Stimulated activated naive CD8-positive, alpha-beta T cell treated with anti-CD3 and anti-CD28 coated beads, Interleukin-15, Interleukin-2, amounts not matched to agents 100 U/mL and 50 U/mL, for 24 hours (primary cell): ENCODE data around the gene EIF4B.
"Not testable (repeated sequence)": the region's sequence is repeated elsewhere in the genome, so short reads cannot be mapped to it uniquely, and the experiment has no call there.

Experiments
- ATAC-seq: fragments of 150-1000 bp; cut with Tn5 transposase; one replicate; pipeline ENCODE4 v1.10.0; 2021
- DNase-seq: peaks from one replicate; pipeline ENCODE4 v3.0.0; 2021

The EIF4B gene

GRCh38 chr12:53004178-53004577 lies 2.1 kb upstream of the EIF4B start:
- ATAC-seq (no peak), DNase-seq (no peak)

- no peak for ATAC-seq
- no peak for DNase-seq
Measured at GRCh38 chr12:53004582-53004981, 1.7 kb upstream of the EIF4B start.

- DNase-seq (peak; percentile 15), ATAC-seq (no peak)
Measured at GRCh38 chr12:53005215-53005985, 856 bp upstream of the EIF4B start.

GRCh38 chr12:53006810-53007309 lies 604 bp downstream of the EIF4B start:
- peak; percentile 86 for DNase-seq
- ATAC-seq, result peak; percentile 48

GRCh38 chr12:53007343-53007742 lies 1.1 kb downstream of the EIF4B start:
- no peak for ATAC-seq
- no peak for DNase-seq

GRCh38 chr12:53008760-53009159 lies 2.5 kb downstream of the EIF4B start:
- ATAC-seq, DNase-seq: not testable (repeated sequence)

GRCh38 chr12:53010955-53011354 lies 4.7 kb downstream of the EIF4B start:
- no peak for ATAC-seq
- no peak for DNase-seq

- no peak for DNase-seq
Measured at GRCh38 chr12:53011889-53012288, 5.6 kb downstream of the EIF4B start.

GRCh38 chr12:53012928-53013327 lies 6.7 kb downstream of the EIF4B start:
- DNase-seq (no peak), ATAC-seq (no peak)

More at GRCh38 chr12:53011889-53012288, 5.6 kb downstream of the EIF4B start:
- ATAC-seq, result no peak

- no peak for ATAC-seq
- no peak for DNase-seq
Measured at GRCh38 chr12:53014709-53015108, 8.5 kb downstream of the EIF4B start.

GRCh38 chr12:53025250-53025649 lies 19.0 kb downstream of the EIF4B start:
- DNase-seq, result no peak

GRCh38 chr12:53027014-53027413 lies 20.8 kb downstream of the EIF4B start:
- DNase-seq, ATAC-seq: not testable (repeated sequence)

More at GRCh38 chr12:53025250-53025649, 19.0 kb downstream of the EIF4B start:
- no peak for ATAC-seq

- DNase-seq (no peak), ATAC-seq (no peak)
Measured at GRCh38 chr12:53031616-53032015, 25.4 kb downstream of the EIF4B start.

GRCh38 chr12:53033832-53034231 lies 27.6 kb downstream of the EIF4B start:
- DNase-seq, ATAC-seq: not testable (repeated sequence)

- DNase-seq (no peak), ATAC-seq (no peak)
Measured at GRCh38 chr12:53034459-53034858, 28.2 kb downstream of the EIF4B start.

GRCh38 chr12:53036802-53037201 lies 30.5 kb downstream of the EIF4B start:
- no peak for DNase-seq
- ATAC-seq, result no peak

GRCh38 chr12:53039851-53040250 lies 33.6 kb downstream of the EIF4B start:
- no peak for DNase-seq
- no peak for ATAC-seq

- no peak for ATAC-seq
Measured at GRCh38 chr12:53042607-53043454, 36.6 kb downstream of the EIF4B start.

GRCh38 chr12:53044052-53044581 lies 37.9 kb downstream of the EIF4B start:
- DNase-seq, result no peak
- ATAC-seq, result no peak

More at GRCh38 chr12:53042607-53043454, 36.6 kb downstream of the EIF4B start:
- no peak for DNase-seq

GRCh38 chr12:53044896-53045695 lies 38.8 kb downstream of the EIF4B start:
- no peak for ATAC-seq
- no peak for DNase-seq

GRCh38 chr12:53045696-53046045 lies 39.4 kb downstream of the EIF4B start:
- ATAC-seq, result no peak
- DNase-seq, result no peak
